Nephron progenitor cell (in vitro differentiated cells): ENCODE measurements around the gene SAMD10.
"Not testable (repeated sequence)": the region's sequence is repeated elsewhere in the genome, so short reads cannot be mapped to it uniquely, and the experiment has no call there.

Source experiments
- DNase-seq: peaks from one replicate; pipeline ENCODE4 v3.0.0; 2021
- H3K27ac Mint-ChIP-seq: 2 replicates; pipeline ENCODE4 v1.8.0; 2021; ENCODE audit warnings: mild to moderate bottlenecking, moderate library complexity, mixed read lengths
- H3K27me3 Mint-ChIP-seq: 2 replicates; pipeline ENCODE4 v1.8.0; 2021; ENCODE audit warnings: mild to moderate bottlenecking, low read depth, mixed read lengths; ENCODE audit not compliant: poor library complexity
- H3K36me3 Mint-ChIP-seq: 2 replicates; pipeline ENCODE4 v1.8.0; 2021; ENCODE audit warnings: low read depth, mixed read lengths
- H3K4me1 Mint-ChIP-seq: 2 replicates; pipeline ENCODE4 v1.8.0; 2021; ENCODE audit warnings: mixed read lengths
- H3K4me3 Mint-ChIP-seq: 2 replicates; pipeline ENCODE4 v1.8.0; 2021; ENCODE audit warnings: mild to moderate bottlenecking, moderate library complexity, mixed read lengths
- H3K9me3 Mint-ChIP-seq: 2 replicates; pipeline ENCODE4 v1.8.0; 2021; ENCODE audit warnings: mild to moderate bottlenecking, moderate library complexity, mixed read lengths
- TF ChIP-seq, protein P1 (sequence below): fragments of 200-600 bp; sonication (generic); IDR thresholded peaks from 2 replicates; pipeline ENCODE4 v1.5.0; 2021; ENCODE audit warnings: antibody characterized with exemption

The SAMD10 gene

DNA sequence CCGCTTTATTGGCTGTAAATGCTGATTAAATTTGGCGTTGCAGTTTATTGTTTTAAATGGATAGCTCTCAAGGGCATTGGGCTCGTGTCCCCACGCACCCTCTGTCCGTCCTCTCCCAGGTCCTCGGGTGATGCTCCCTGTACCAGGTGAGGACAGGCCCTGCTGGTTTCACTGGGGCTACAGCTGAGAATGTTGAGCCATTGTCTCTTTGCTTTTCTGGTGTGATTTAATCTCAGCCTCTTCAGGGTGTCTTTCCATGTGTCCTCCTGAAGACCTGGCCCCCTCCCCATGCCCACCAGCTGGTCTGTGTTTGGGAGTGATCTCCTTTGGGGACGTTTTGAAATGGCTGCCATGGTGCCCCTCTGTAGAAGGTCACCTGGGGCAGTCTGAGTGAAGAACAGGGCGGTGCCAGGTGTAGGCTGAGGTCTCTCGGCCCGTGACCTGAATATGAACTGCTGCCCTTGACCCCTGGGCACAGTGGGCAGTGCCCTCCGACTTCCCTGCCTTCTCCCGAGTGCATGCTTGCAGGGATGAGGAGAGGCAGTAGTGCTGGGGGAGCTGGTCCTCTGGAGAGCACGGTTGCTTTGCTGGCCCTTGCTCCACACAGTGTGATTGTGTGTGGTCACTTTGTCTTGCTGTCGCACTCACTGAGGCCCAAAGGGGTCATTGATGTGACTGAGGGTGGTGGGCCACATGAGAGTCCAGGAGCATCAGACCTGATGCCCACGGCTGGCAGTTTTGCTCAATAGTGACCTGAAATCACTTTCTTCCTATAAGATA is 44.1 kb upstream of the SAMD10 start:
- Mint-ChIP-seq H3K27ac (no peak overlapping the region), H3K36me3 (peaks cover 63% of the 10 kb centered on the region), H3K4me1 (no peaks in the 10 kb centered on the region), H3K27me3 (peaks cover 7% of the 10 kb centered on the region), H3K4me3 (no peak overlapping the region), H3K9me3 (no peaks in the 10 kb centered on the region)
- no peak for DNase-seq
- TF ChIP-seq, protein P1, sequence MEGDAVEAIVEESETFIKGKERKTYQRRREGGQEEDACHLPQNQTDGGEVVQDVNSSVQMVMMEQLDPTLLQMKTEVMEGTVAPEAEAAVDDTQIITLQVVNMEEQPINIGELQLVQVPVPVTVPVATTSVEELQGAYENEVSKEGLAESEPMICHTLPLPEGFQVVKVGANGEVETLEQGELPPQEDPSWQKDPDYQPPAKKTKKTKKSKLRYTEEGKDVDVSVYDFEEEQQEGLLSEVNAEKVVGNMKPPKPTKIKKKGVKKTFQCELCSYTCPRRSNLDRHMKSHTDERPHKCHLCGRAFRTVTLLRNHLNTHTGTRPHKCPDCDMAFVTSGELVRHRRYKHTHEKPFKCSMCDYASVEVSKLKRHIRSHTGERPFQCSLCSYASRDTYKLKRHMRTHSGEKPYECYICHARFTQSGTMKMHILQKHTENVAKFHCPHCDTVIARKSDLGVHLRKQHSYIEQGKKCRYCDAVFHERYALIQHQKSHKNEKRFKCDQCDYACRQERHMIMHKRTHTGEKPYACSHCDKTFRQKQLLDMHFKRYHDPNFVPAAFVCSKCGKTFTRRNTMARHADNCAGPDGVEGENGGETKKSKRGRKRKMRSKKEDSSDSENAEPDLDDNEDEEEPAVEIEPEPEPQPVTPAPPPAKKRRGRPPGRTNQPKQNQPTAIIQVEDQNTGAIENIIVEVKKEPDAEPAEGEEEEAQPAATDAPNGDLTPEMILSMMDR: no peak

DNA sequence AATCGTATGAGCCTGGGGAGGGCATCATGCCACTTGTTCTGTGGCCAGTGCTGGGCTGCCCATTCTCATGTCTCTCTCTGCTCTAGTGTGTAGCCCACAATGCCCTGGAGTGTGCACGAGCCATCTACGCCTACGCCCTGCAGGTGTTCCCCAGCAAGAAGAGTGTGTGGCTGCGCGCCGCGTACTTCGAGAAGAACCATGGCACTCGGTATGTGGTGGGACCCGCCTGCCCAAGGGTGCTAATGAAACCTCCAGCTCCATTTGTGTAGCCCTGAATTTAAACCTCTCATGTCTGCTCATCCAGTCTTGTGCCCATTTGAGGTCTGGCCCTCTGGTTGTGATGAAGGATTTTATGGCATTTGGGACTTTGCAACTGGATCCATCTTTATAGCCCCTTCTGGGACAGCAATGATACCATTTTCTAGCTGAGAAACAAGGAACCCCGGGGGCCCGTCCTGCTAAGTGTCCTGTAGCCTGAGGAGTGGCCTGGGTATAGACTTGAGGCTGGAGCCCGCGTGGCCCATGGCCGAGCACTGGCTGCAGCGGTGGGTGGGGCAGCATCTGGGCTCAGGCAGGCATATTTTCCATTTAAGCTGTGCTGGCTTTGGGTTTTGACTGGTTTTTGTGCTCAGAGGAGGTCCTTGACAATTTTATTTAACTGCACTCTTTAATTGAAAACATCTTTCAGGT is 43.4 kb upstream of the SAMD10 start:
- Mint-ChIP-seq H3K27ac (no peak overlapping the region), H3K4me3 (no peak overlapping the region), H3K27me3 (peaks cover 7% of the 10 kb centered on the region), H3K4me1 (no peaks in the 10 kb centered on the region), H3K36me3 (peaks cover 64% of the 10 kb centered on the region), H3K9me3 (no peaks in the 10 kb centered on the region)
- DNase-seq: no peak
- TF ChIP-seq, protein P1: no peak

DNA sequence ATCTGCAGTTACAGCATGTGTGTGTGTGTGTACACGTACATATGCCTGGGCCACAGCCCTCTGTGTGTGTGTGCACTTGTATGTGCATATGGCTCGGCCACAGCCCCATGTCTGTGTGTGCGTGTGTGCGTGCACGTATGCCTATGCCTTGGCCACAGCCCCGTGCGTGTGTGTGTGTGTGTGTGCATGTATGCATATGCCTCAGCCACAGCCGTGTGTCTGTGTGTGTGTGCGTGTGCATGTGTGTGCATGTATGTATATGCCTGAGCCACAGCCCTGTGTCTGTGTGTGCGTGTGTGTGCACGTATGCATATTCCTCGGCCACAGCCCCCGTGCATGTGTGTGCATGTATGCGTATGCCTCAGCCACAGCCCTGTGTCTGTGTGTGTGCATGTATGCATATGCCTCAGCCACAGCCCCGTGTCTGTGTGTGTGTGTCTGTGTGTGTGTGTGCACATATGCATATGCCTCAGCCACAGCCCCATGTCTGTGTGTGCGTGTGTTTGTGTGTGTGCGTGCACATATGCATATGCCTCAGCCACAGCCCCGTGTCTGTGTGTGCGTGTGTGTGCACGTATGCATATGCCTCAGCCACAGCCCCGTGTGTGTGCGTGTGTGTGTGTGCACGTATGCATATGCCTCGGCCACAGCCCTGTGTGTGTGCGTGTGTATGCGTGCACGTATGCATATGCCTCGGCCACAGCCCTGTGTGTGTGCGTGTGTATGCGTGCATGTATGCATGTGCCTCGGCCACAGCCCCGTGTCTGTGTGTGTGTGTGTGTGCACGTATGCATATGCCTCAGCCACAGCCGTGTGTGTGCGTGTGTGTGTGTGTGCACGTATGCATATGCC is 41.9 kb upstream of the SAMD10 start:
- no peak for DNase-seq
- peaks cover 3% of the 10 kb centered on the region for H3K27me3 Mint-ChIP-seq
- TF ChIP-seq, protein P1: no peak
- H3K9me3 Mint-ChIP-seq: no peaks in the 10 kb centered on the region
- H3K27ac Mint-ChIP-seq: no peak overlapping the region
- peaks cover 62% of the 10 kb centered on the region for H3K36me3 Mint-ChIP-seq
- no peak overlapping the region for H3K4me3 Mint-ChIP-seq
- no peaks in the 10 kb centered on the region for H3K4me1 Mint-ChIP-seq

DNA sequence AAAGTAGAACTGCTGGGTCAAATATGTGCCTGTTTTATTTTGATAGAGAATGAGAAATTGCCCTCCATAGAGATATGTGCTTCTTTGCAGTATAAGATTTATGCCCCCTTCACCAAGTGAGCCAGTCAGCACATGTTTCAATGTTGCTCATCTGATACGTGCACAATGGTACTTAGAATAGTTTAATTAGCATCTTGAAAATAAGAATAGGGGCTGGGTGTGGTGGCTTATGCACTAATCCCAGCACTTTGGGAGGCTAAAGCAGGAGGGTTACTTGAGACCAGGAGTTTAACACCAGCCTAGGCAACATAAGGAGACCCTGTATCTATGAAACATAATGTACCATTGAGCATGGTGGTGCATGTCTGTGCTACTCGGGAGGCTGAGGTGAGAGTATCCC is 36.2 kb upstream of the SAMD10 start:
- Mint-ChIP-seq H3K4me3 (no peak overlapping the region), H3K9me3 (no peaks in the 10 kb centered on the region), H3K27me3 (no peaks in the 10 kb centered on the region), H3K4me1 (no peaks in the 10 kb centered on the region), H3K36me3 (peaks cover 65% of the 10 kb centered on the region), H3K27ac (no peak overlapping the region)
- no peak for DNase-seq
- TF ChIP-seq, protein P1: no peak

DNA sequence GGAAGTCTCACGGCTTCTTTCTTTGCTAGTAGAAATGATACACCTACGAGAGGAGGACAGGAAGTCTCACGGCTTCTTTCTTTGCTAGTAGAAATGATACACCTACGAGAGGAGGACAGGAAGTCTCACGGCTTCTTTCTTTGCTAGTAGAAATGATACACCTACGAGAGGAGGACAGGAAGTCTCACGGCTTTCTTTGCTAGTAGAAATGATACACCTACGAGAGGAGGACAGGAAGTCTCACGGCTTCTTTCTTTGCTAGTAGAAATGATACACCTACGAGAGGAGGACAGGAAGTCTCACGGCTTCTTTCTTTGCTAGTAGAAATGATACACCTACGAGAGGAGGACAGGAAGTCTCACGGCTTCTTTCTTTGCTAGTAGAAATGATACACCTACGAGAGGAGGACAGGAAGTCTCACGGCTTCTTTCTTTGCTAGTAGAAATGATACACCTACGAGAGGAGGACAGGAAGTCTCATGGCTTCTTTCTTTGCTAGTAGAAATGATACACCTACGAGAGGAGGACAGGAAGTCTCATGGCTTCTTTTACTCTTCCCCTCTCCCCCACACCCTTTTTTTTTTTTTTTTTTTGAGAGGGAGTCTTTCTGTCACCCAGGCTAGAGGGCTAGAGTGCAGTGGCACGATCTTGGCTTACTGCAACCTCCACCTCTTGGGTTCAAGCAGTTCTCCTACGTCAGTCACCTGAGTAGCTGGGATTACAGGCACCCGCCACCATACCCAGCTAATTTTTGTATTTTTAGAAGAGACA is 33.1 kb upstream of the SAMD10 start:
- Mint-ChIP-seq H3K9me3 (peaks cover 11% of the 10 kb centered on the region), H3K36me3 (peaks cover 75% of the 10 kb centered on the region)
- H3K27ac Mint-ChIP-seq, H3K27me3 Mint-ChIP-seq, DNase-seq, H3K4me1 Mint-ChIP-seq, H3K4me3 Mint-ChIP-seq: not testable (repeated sequence)
